ENCODE measurements around the gene PHETA1.
A peak's percentile ranks its signal among the peaks of the same experiment; 100 is the strongest.

The PHETA1 gene

GRCh38 chr12:111319600-111320257 is 49.2 kb downstream of the PHETA1 start:
- DNase-seq: no peak

- no peak for DNase-seq
Measured at GRCh38 chr12:111318450-111318849, 50.4 kb downstream of the PHETA1 start.

GRCh38 chr12:111316671-111317070 is 52.2 kb downstream of the PHETA1 start:
- no peak for DNase-seq

GRCh38 chr12:111314953-111315539 is 53.8 kb downstream of the PHETA1 start:
- no peak for DNase-seq

- peak; percentile 75 for DNase-seq
Measured at GRCh38 chr12:111313833-111314259, 55.0 kb downstream of the PHETA1 start.

- no peak for DNase-seq
Measured at GRCh38 chr12:111312708-111313107, 56.2 kb downstream of the PHETA1 start.

GRCh38 chr12:111312016-111312415 is 56.9 kb downstream of the PHETA1 start:
- no peak for DNase-seq

- no peak for DNase-seq
Measured at GRCh38 chr12:111311011-111311410, 57.9 kb downstream of the PHETA1 start.

Measured in hematopoietic multipotent progenitor cell treated with erythropoietin and hydrocortisone succinate and interleukin-3 and kit ligand, for 6 days (in vitro differentiated cells).